ENCODE results near the gene GOSR2. TPM values are rescaled to one million over a fixed set of nuclear protein-coding genes. Genes with fewer than 3 reads are reported as not detected.

The GOSR2 gene
- total and polyA plus RNA-seq, 9 of the 15 experiments (the other 6 are each of a cell fraction or from before 2014, with no cell fraction given), result 32.7 to 96.3 (median 48.9) TPM

DNA sequence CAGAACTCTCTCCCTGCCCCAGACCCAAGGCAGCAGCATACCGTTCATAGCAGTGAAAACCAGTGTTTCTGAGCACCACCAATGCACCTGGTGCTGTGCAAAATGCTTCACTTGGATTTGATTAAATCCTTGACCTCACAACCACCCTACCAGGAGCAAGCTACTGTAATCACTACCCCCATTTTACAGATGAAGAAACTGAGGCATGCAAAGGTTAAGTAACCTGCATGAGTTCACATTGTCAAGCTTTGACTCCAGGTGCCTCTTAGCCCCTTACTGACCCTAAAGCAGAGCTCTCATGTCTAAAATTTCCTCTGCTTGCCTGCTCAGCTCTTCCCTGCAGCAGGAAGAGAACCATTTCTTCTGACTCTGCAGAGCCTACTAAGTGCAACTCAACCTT, 34.2 kb upstream of the GOSR2 start (continued):
- TF ChIP-seq, protein P1, sequence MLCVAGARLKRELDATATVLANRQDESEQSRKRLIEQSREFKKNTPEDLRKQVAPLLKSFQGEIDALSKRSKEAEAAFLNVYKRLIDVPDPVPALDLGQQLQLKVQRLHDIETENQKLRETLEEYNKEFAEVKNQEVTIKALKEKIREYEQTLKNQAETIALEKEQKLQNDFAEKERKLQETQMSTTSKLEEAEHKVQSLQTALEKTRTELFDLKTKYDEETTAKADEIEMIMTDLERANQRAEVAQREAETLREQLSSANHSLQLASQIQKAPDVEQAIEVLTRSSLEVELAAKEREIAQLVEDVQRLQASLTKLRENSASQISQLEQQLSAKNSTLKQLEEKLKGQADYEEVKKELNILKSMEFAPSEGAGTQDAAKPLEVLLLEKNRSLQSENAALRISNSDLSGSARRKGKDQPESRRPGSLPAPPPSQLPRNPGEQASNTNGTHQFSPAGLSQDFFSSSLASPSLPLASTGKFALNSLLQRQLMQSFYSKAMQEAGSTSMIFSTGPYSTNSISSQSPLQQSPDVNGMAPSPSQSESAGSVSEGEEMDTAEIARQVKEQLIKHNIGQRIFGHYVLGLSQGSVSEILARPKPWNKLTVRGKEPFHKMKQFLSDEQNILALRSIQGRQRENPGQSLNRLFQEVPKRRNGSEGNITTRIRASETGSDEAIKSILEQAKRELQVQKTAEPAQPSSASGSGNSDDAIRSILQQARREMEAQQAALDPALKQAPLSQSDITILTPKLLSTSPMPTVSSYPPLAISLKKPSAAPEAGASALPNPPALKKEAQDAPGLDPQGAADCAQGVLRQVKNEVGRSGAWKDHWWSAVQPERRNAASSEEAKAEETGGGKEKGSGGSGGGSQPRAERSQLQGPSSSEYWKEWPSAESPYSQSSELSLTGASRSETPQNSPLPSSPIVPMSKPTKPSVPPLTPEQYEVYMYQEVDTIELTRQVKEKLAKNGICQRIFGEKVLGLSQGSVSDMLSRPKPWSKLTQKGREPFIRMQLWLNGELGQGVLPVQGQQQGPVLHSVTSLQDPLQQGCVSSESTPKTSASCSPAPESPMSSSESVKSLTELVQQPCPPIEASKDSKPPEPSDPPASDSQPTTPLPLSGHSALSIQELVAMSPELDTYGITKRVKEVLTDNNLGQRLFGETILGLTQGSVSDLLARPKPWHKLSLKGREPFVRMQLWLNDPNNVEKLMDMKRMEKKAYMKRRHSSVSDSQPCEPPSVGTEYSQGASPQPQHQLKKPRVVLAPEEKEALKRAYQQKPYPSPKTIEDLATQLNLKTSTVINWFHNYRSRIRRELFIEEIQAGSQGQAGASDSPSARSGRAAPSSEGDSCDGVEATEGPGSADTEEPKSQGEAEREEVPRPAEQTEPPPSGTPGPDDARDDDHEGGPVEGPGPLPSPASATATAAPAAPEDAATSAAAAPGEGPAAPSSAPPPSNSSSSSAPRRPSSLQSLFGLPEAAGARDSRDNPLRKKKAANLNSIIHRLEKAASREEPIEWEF (CRISPR knock-in tag; IDR thresholded peaks at IDR 0.05), result no peak
- TF ChIP-seq CXXC5 (CRISPR knock-in tag; IDR thresholded peaks at IDR 0.05), result no peak
- TF ChIP-seq PTBP1 (IDR thresholded peaks at IDR 0.05; ENCODE audit: low read depth, low read length), result no peak
- no peak for TF ChIP-seq NCOA6 (IDR thresholded peaks at IDR 0.05)
- TF ChIP-seq GTF2E2 (tag; IDR thresholded peaks at IDR 0.05), result no peak
- TF ChIP-seq KDM1A (IDR thresholded peaks at IDR 0.05), result peak in 1 of 2 experiments; percentile 50; a peak in 2 of 4 replicates
- TF ChIP-seq RCOR1 (IDR thresholded peaks at IDR 0.05; ENCODE audit: borderline replicate concordance in 1 of 2, low read depth in 2 of 2, low read length in 2 of 2), result peak in 1 of 2 experiments; percentile 36; a peak in 1 of 4 replicates
- no peak for TF ChIP-seq ETV1 (tag; conservative IDR thresholded peaks at IDR 0.05; ENCODE audit: low read depth)
- no peak for TF ChIP-seq TFAM (CRISPR knock-in tag; conservative IDR thresholded peaks at IDR 0.05)
- TF ChIP-seq, protein P2, sequence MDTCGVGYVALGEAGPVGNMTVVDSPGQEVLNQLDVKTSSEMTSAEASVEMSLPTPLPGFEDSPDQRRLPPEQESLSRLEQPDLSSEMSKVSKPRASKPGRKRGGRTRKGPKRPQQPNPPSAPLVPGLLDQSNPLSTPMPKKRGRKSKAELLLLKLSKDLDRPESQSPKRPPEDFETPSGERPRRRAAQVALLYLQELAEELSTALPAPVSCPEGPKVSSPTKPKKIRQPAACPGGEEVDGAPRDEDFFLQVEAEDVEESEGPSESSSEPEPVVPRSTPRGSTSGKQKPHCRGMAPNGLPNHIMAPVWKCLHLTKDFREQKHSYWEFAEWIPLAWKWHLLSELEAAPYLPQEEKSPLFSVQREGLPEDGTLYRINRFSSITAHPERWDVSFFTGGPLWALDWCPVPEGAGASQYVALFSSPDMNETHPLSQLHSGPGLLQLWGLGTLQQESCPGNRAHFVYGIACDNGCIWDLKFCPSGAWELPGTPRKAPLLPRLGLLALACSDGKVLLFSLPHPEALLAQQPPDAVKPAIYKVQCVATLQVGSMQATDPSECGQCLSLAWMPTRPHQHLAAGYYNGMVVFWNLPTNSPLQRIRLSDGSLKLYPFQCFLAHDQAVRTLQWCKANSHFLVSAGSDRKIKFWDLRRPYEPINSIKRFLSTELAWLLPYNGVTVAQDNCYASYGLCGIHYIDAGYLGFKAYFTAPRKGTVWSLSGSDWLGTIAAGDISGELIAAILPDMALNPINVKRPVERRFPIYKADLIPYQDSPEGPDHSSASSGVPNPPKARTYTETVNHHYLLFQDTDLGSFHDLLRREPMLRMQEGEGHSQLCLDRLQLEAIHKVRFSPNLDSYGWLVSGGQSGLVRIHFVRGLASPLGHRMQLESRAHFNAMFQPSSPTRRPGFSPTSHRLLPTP (IDR thresholded peaks at IDR 0.05; ENCODE audit: borderline replicate concordance, extremely low read depth, insufficient read length), result no peak
- TF ChIP-seq TSC22D4 (tag; IDR thresholded peaks at IDR 0.05), result no peak
- TF ChIP-seq ZNF41 (CRISPR knock-in tag; conservative IDR thresholded peaks at IDR 0.05), result no peak
- no peak for TF ChIP-seq ARID1B (IDR thresholded peaks at IDR 0.05)
- TF ChIP-seq ETS2 (tag; IDR thresholded peaks at IDR 0.05; ENCODE audit: borderline replicate concordance, poor library complexity, severe bottlenecking), result no peak
- TF ChIP-seq TEAD4 (IDR thresholded peaks at IDR 0.05; ENCODE audit: low read length), result no peak
- TF ChIP-seq TEAD4 (CRISPR knock-in tag; IDR thresholded peaks at IDR 0.05; ENCODE audit: borderline replicate concordance), result no peak
- TF ChIP-seq CEBPG (CRISPR knock-in tag; IDR thresholded peaks at IDR 0.05), result no peak
- TF ChIP-seq CEBPG (tag; conservative IDR thresholded peaks at IDR 0.05 in 1 of 2, IDR thresholded peaks at IDR 0.05 in 1 of 2), result no peak
- TF ChIP-seq SOX6 (IDR thresholded peaks at IDR 0.05), result no peak
- no peak for TF ChIP-seq CCNT2 (IDR thresholded peaks at IDR 0.05; ENCODE audit: borderline replicate concordance, extremely low read depth, insufficient read length, low read depth, low read length)
- TF ChIP-seq, protein P3, sequence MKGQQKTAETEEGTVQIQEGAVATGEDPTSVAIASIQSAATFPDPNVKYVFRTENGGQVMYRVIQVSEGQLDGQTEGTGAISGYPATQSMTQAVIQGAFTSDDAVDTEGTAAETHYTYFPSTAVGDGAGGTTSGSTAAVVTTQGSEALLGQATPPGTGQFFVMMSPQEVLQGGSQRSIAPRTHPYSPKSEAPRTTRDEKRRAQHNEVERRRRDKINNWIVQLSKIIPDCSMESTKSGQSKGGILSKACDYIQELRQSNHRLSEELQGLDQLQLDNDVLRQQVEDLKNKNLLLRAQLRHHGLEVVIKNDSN (CRISPR knock-in tag; IDR thresholded peaks at IDR 0.05), result no peak
